Heart left ventricle (tissue), 16 donors: Measurements from ENCODE around the gene SLC7A7. TPM values are rescaled to one million over a fixed set of nuclear protein-coding genes. Genes with fewer than 3 reads are reported as not detected.

Experiments
- ATAC-seq, 4 donors: fragments of 200-7000 bp; cut with Tn5 transposase; one replicate each; pipeline ENCODE4 v1.9.1; 2020 to 2022; ENCODE audit warnings: moderate library complexity in 4 of 4, mild to moderate bottlenecking in 3 of 4, moderate number of reproducible peaks in 1 of 4
- DNase-seq, 5 donors: peaks; one replicate each; pipeline ENCODE4 v3.0.0-alpha.2; 2020
- H3K27ac ChIP-seq, 12 donors: fragments of 200-600 bp; sonication (generic) in 4 of 12; one replicate each; pipeline versions ENCODE4 v1.5.0 to v1.8.0; 2016 to 2022; ENCODE audit warnings: mild to moderate bottlenecking in 2 of 12
- H3K27me3 ChIP-seq, 9 donors: fragments of 200-600 bp; sonication (generic) in 2 of 9; one replicate each; pipeline versions ENCODE4 v1.5.1 to v1.8.0; 2016 to 2022; ENCODE audit warnings: mild to moderate bottlenecking in 3 of 9
- H3K36me3 ChIP-seq, 9 donors: fragments of 200-600 bp; sonication (generic) in 2 of 9; one replicate each; pipeline versions ENCODE4 v1.5.0 to v1.8.0; 2018 to 2022; ENCODE audit warnings: mild to moderate bottlenecking in 2 of 9
- H3K4me1 ChIP-seq, 12 donors: fragments of 200-600 bp; sonication (generic) in 4 of 12; one replicate each; pipeline versions ENCODE4 v1.5.0 to v1.8.0; 2016 to 2022; ENCODE audit warnings: mild to moderate bottlenecking in 3 of 12
- H3K4me3 ChIP-seq, 12 donors: fragments of 200-600 bp; sonication (generic) in 4 of 12; one replicate each; pipeline versions ENCODE4 v1.5.0 to v1.8.0; 2017 to 2022; ENCODE audit warnings: mild to moderate bottlenecking in 9 of 12, moderate library complexity in 4 of 12
- H3K9me3 ChIP-seq, 12 donors: fragments of 200-600 bp; sonication (generic) in 4 of 12; one replicate each; pipeline versions ENCODE4 v1.5.0 to v1.8.0; 2016 to 2022; ENCODE audit warnings: mild to moderate bottlenecking in 1 of 12
- POLR2A ChIP-seq, 2 donors: fragments of 450-650 bp; IDR thresholded peaks; one replicate each; pipeline ENCODE4 v1.6.1; 2017; ENCODE audit warnings: antibody characterized with exemption in 2 of 2, mild to moderate bottlenecking in 2 of 2, moderate library complexity in 2 of 2
- WGBS, 4 donors: extraction: QIAGEN DNeasy Blood & Tissue Kit in 2 of 4; methylation state at CpG; one replicate each; pipeline versions ENCODE4 v1.1.5 to v1.1.7; 2013 to 2018; 5-methylcytosine and 5-hydroxymethylcytosine counted together
- intact Hi-C, 10 donors: fragments of 100-400 bp; cut with DNase I; formaldehyde crosslinking; loops; one replicate each; pipeline versions ENCODE4 v1.11.1 to v1.14.2; 2022
- polyA plus RNA-seq, 2 donors: library from polyadenylated mRNA; stranded (reverse); fragments of 200-250 nt; gene quantifications; one replicate each; pipeline ENCODE4 v1.2.3, GENCODE V29; 2013
- total RNA-seq, 9 donors: library from RNA; depleted of rRNA in 2 of 9; stranded (reverse); fragments of >200 nt in 2 of 9; fragmentation: NEBNext Ultra II Directional in 3 of 9; extraction: Animal tissue kit (Norgen Biotek cat#: 25700) in 3 of 9; gene quantifications; one replicate each; pipeline versions ENCODE4 v1.1.0 to v1.2.4, GENCODE V29; 2016 to 2023
- TF ChIP-seq, protein P1 (sequence below), 12 donors: fragments of 200-600 bp; sonication (generic) in 4 of 12; IDR thresholded peaks; one replicate each; pipeline versions ENCODE4 v1.5.0 to v1.8.0; 2018 to 2022; ENCODE audit warnings: antibody characterized with exemption in 12 of 12, mild to moderate bottlenecking in 5 of 12
- donor health status: ischemic (EF 13 %, LVEDD 7.1; RV severe dilation, severe dysfunction).
- donor health status: healthy with polysubstance abuse.
- donor health status: DM: no; HTN: yes; CAD: no.
- donor health status: DM: no; HTN: no; CAD: no.
- donor health status: ischemic (EF 25% LVEDD 6.9; RV normal size, moderate dysfunction).
- donor health status: ischemic (EF 25% LVEDD 5.7; RV mildly dilated, moderate dysfunction).
- donor health status: healthy.
- donor health status: DM: yes; HTN: yes; CAD: no.
- donor health status: ischemic (EF 35%, LVEDD 5.7; RV mildly dilated, moderate dysfunction).
- donor health status: nonischemic (EF 11% LVEDD 7.7; RV severe dilation, severe dysfunction).
- donor health status: DM: yes; HTN: yes; CAD: no.
- donor health status: PGD.
- donor health status: ischemic (EF 29% LVEDD 5.4; RV normal size, mild dysfunction).
- donor health status: nonischemic (EF 23%, LVEDD 6.1; RV moderate dilation, normal function).

The SLC7A7 gene
- total and polyA plus RNA-seq, 11 donors, result 1.3 to 28.0 (median 3.8) TPM

DNA sequence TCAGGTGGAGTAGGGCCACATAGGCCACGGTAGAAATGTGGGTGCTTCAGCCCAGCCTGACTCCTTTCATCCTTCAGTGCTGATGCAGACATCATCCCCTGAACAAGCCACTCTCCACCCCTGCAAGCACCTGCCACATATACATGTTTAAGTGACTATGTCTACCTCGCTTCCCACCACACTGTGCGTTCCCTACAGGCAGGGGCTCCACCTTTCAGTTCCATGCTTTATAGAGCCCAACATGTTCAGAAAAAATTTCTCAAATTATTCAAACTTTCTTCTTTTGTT, 11.6 kb downstream of the SLC7A7 start:
- DNase-seq (no peak), ATAC-seq (no peak)
- no peaks in the 10 kb centered on the region for H3K27me3 ChIP-seq
- no peaks in the 10 kb centered on the region for H3K9me3 ChIP-seq
- H3K4me3 ChIP-seq, result no peak overlapping the region
- H3K36me3 ChIP-seq, result no peaks in the 10 kb centered on the region
- TF ChIP-seq POLR2A (IDR thresholded peaks at IDR 0.05), result no peak
- intact Hi-C loops, result no loop called here
- no peak overlapping the region for H3K27ac ChIP-seq
- WGBS, 4 donors, result 82 to 92% (median 84%) methylated on average over 3 of the region's 3 CpGs
- H3K4me1 ChIP-seq, result peaks cover 0 to 64% (median 0%) of the 10 kb centered on the region in 12 donors

DNA sequence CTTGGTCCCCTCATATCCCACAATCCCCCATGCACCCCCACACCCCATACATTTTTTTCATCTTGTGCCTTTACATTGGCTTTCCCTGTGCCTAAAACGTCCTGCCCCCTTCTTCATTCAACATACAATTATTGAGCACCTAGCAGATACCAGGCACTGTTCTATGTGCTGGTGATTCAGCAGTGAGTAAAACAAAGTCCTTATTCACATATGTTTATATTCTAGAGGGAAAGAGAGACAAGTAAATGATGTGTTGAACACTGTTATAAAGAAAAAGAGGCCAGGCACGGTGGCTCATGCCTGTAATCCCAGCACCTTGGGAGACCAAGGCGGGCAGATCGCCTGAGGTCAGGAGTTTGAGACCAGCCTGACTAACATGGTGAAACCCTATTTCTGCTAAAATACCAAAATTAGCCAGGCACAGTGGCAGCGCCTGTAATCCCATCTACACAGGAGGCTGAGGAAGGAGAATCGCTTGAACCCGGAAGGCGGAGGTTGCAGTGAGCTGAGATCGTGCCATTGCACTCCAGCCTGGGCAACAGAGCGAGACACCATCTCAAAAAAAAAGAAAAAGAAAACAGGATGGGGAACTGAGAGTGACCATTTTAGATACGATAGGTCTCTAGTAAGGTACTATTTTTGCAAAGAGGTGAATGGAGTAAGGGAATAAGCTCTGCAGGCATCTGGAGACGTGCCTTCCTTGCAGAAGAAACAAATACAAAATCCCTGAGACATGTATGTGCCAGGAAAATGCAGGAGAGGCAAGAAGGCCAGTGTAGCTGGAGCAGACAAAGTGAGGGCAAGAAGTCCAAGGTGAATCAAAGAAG, 12.2 kb downstream of the SLC7A7 start:
- H3K27me3 ChIP-seq, result no peaks in the 10 kb centered on the region
- H3K4me1 ChIP-seq, result peaks cover 0 to 63% (median 0%) of the 10 kb centered on the region in 12 donors
- WGBS, 4 donors, result 84 to 87% (median 87%) methylated on average over 12 of the region's 12 CpGs
- ATAC-seq (no peak), DNase-seq (no peak)
- H3K36me3 ChIP-seq, result no peaks in the 10 kb centered on the region
- TF ChIP-seq, protein P1, sequence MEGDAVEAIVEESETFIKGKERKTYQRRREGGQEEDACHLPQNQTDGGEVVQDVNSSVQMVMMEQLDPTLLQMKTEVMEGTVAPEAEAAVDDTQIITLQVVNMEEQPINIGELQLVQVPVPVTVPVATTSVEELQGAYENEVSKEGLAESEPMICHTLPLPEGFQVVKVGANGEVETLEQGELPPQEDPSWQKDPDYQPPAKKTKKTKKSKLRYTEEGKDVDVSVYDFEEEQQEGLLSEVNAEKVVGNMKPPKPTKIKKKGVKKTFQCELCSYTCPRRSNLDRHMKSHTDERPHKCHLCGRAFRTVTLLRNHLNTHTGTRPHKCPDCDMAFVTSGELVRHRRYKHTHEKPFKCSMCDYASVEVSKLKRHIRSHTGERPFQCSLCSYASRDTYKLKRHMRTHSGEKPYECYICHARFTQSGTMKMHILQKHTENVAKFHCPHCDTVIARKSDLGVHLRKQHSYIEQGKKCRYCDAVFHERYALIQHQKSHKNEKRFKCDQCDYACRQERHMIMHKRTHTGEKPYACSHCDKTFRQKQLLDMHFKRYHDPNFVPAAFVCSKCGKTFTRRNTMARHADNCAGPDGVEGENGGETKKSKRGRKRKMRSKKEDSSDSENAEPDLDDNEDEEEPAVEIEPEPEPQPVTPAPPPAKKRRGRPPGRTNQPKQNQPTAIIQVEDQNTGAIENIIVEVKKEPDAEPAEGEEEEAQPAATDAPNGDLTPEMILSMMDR (IDR thresholded peaks at IDR 0.05), result no peak
- TF ChIP-seq POLR2A (IDR thresholded peaks at IDR 0.05), result no peak
- H3K4me3 ChIP-seq, result no peak overlapping the region
- intact Hi-C loops, result no loop called here
- H3K9me3 ChIP-seq, result no peaks in the 10 kb centered on the region
- no peak overlapping the region for H3K27ac ChIP-seq

DNA sequence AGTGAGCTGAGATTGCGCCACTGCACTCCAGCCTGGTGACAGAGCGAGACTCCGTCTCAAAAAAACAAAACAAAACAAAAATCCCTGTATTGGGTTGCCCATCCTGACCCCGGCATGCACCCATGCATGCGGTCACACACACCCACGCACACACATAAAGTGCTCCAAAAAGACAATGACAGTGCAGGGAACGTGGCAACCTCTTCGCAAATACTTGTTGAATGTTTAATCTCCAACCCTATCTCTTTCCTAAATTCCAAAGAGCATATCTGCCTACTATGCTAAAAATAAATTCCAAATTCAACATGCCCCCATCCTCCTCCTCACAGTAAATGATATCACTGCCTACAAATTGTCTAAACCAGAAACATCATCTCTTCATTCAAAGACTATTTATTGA, 13.5 kb downstream of the SLC7A7 start:
- H3K27me3 ChIP-seq, result no peaks in the 10 kb centered on the region
- DNase-seq (no peak), ATAC-seq (no peak)
- intact Hi-C loops, result no loop called here
- no peak overlapping the region for H3K27ac ChIP-seq
- TF ChIP-seq, protein P1 (IDR thresholded peaks at IDR 0.05), result no peak
- TF ChIP-seq POLR2A (IDR thresholded peaks at IDR 0.05), result no peak
- 70 to 83% (median 77%) methylated on average over 8 of the region's 8 CpGs for WGBS, 4 donors
- no peak overlapping the region for H3K4me3 ChIP-seq
- peaks cover 0 to 71% (median 0%) of the 10 kb centered on the region in 12 donors for H3K4me1 ChIP-seq
- no peaks in the 10 kb centered on the region for H3K36me3 ChIP-seq
- no peaks in the 10 kb centered on the region for H3K9me3 ChIP-seq

DNA sequence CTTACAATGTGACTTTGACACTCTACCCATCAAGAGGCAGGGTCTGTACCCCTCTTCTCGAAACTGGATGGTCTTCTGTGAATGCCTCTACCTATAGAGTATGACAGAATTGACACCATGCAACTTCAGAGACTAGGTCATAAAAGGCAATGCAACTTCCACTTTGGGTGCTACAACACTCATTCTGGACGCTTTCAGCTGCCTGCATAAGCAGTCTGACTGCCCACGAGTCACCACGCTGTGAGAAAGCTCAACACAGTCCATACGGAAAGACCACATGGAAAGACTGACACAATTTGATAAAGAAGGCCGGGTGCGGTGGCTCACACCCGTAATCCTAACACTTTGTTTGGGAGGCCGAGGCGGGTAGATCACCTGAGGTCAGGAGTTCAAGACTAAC, 14.9 kb downstream of the SLC7A7 start:
- Histone ChIP-seq H3K27me3 (no peaks in the 10 kb centered on the region), H3K36me3 (no peaks in the 10 kb centered on the region), H3K9me3 (no peaks in the 10 kb centered on the region), H3K27ac (no peak overlapping the region), H3K4me1 (peaks cover 0 to 71% (median 0%) of the 10 kb centered on the region in 12 donors), H3K4me3 (no peak overlapping the region)
- TF ChIP-seq, protein P1 (IDR thresholded peaks at IDR 0.05), result no peak
- no peak for TF ChIP-seq POLR2A (IDR thresholded peaks at IDR 0.05)
- ATAC-seq (no peak), DNase-seq (no peak)
- intact Hi-C loops, result no loop called here
- WGBS, 4 donors, result 91 to 95% (median 92%) methylated on average over 10 of the region's 10 CpGs
